ENCODE results near the gene NEU3. TPM values are rescaled to one million over a fixed set of nuclear protein-coding genes. Genes with fewer than 3 reads are reported as not detected.
"Not testable (repeated sequence)": the region's sequence is repeated elsewhere in the genome, so short reads cannot be mapped to it uniquely, and the experiment has no call there.

Gene NEU3
- total RNA-seq, 1 donor from 2014 or later: 6.6 TPM

GRCh38 chr11:75040167-75040770 is 51.5 kb downstream of the NEU3 start:
- no peak for DNase-seq

GRCh38 chr11:75041263-75041662 is 52.5 kb downstream of the NEU3 start:
- H3K27me3 Mint-ChIP-seq (ENCODE audit: unreplicated experiment): no peaks in the 10 kb centered on the region
- H3K27ac Mint-ChIP-seq (ENCODE audit: unreplicated experiment): peak overlapping the region; percentile 34
- H3K36me3 Mint-ChIP-seq (ENCODE audit: unreplicated experiment): peaks cover 9% of the 10 kb centered on the region
- no peak overlapping the region for H3K4me3 Mint-ChIP-seq (ENCODE audit: unreplicated experiment)
- TF ChIP-seq CTCF (IDR thresholded peaks at IDR 0.05; ENCODE audit: partially characterized antibody, unreplicated experiment): no peak
- no peak for DNase-seq
- peaks cover 7% of the 10 kb centered on the region for H3K9me3 Mint-ChIP-seq (ENCODE audit: unreplicated experiment)
- H3K4me1 Mint-ChIP-seq (ENCODE audit: low read depth, unreplicated experiment): no peaks in the 10 kb centered on the region

More at GRCh38 chr11:75040167-75040770, 51.5 kb downstream of the NEU3 start:
- no peaks in the 10 kb centered on the region for H3K4me1 Mint-ChIP-seq (ENCODE audit: low read depth, unreplicated experiment)
- TF ChIP-seq CTCF (IDR thresholded peaks at IDR 0.05; ENCODE audit: partially characterized antibody, unreplicated experiment): no peak
- peaks cover 7% of the 10 kb centered on the region for H3K9me3 Mint-ChIP-seq (ENCODE audit: unreplicated experiment)
- no peaks in the 10 kb centered on the region for H3K27me3 Mint-ChIP-seq (ENCODE audit: unreplicated experiment)
- no peak overlapping the region for H3K4me3 Mint-ChIP-seq (ENCODE audit: unreplicated experiment)
- H3K36me3 Mint-ChIP-seq (ENCODE audit: unreplicated experiment): peaks cover 9% of the 10 kb centered on the region
- H3K27ac Mint-ChIP-seq (ENCODE audit: unreplicated experiment): no peak overlapping the region

GRCh38 chr11:75041821-75042220 is 53.1 kb downstream of the NEU3 start:
- H3K4me3 Mint-ChIP-seq (ENCODE audit: unreplicated experiment); H3K36me3 Mint-ChIP-seq (ENCODE audit: unreplicated experiment); DNase-seq; H3K9me3 Mint-ChIP-seq (ENCODE audit: unreplicated experiment); H3K4me1 Mint-ChIP-seq (ENCODE audit: low read depth, unreplicated experiment); H3K27me3 Mint-ChIP-seq (ENCODE audit: unreplicated experiment); H3K27ac Mint-ChIP-seq (ENCODE audit: unreplicated experiment): not testable (repeated sequence)

- DNase-seq; H3K4me3 Mint-ChIP-seq (ENCODE audit: unreplicated experiment); H3K36me3 Mint-ChIP-seq (ENCODE audit: unreplicated experiment); H3K27me3 Mint-ChIP-seq (ENCODE audit: unreplicated experiment); H3K27ac Mint-ChIP-seq (ENCODE audit: unreplicated experiment); H3K4me1 Mint-ChIP-seq (ENCODE audit: low read depth, unreplicated experiment): not testable (repeated sequence)
- peaks cover 11% of the 10 kb centered on the region for H3K9me3 Mint-ChIP-seq (ENCODE audit: unreplicated experiment)
Observed at GRCh38 chr11:75044381-75045170, 55.8 kb downstream of the NEU3 start.

- not testable (repeated sequence) for DNase-seq; H3K9me3 Mint-ChIP-seq (ENCODE audit: unreplicated experiment); H3K4me1 Mint-ChIP-seq (ENCODE audit: low read depth, unreplicated experiment); H3K36me3 Mint-ChIP-seq (ENCODE audit: unreplicated experiment); H3K27ac Mint-ChIP-seq (ENCODE audit: unreplicated experiment); H3K27me3 Mint-ChIP-seq (ENCODE audit: unreplicated experiment); H3K4me3 Mint-ChIP-seq (ENCODE audit: unreplicated experiment)
Observed at GRCh38 chr11:75046668-75047067, 57.9 kb downstream of the NEU3 start.

GRCh38 chr11:75047191-75047590 is 58.5 kb downstream of the NEU3 start:
- no peak overlapping the region for H3K4me3 Mint-ChIP-seq (ENCODE audit: unreplicated experiment)
- no peaks in the 10 kb centered on the region for H3K4me1 Mint-ChIP-seq (ENCODE audit: low read depth, unreplicated experiment)
- peaks cover 4% of the 10 kb centered on the region for H3K9me3 Mint-ChIP-seq (ENCODE audit: unreplicated experiment)
- DNase-seq: no peak
- peaks cover 2% of the 10 kb centered on the region for H3K27me3 Mint-ChIP-seq (ENCODE audit: unreplicated experiment)
- no peak overlapping the region for H3K27ac Mint-ChIP-seq (ENCODE audit: unreplicated experiment)
- H3K36me3 Mint-ChIP-seq (ENCODE audit: unreplicated experiment): no peaks in the 10 kb centered on the region
- no peak for TF ChIP-seq CTCF (IDR thresholded peaks at IDR 0.05; ENCODE audit: partially characterized antibody, unreplicated experiment)

- not testable (repeated sequence) for H3K4me3 Mint-ChIP-seq (ENCODE audit: unreplicated experiment); H3K27ac Mint-ChIP-seq (ENCODE audit: unreplicated experiment); H3K4me1 Mint-ChIP-seq (ENCODE audit: low read depth, unreplicated experiment); H3K9me3 Mint-ChIP-seq (ENCODE audit: unreplicated experiment); H3K36me3 Mint-ChIP-seq (ENCODE audit: unreplicated experiment); DNase-seq; H3K27me3 Mint-ChIP-seq (ENCODE audit: unreplicated experiment)
Observed at GRCh38 chr11:75049501-75050266, 61.0 kb downstream of the NEU3 start.
